Psoas muscle (tissue), 8 donors: Measurements from ENCODE around the gene GRIN3B. TPM values are rescaled to one million over a fixed set of nuclear protein-coding genes. Genes with fewer than 3 reads are reported as not detected.

Source experiments
- ATAC-seq, 4 donors: fragments of 200-7000 bp; cut with Tn5 transposase; one replicate each; pipeline ENCODE4 v1.9.1; 2020; ENCODE audit warnings: moderate library complexity in 3 of 4, mild to moderate bottlenecking in 2 of 4
- DNase-seq, 2 donors: peaks; one replicate each; pipeline ENCODE4 v3.0.0-alpha.2; 2020
- H3K27ac ChIP-seq: fragments of 200-600 bp; one replicate; pipeline ENCODE4 v1.8.0; 2022
- H3K27me3 ChIP-seq, 3 donors: fragments of 200-600 bp in 1 of 3; one replicate each; pipeline versions ENCODE4 v1.6.1 to v1.8.0; 2013 to 2022; ENCODE audit warnings: low read length in 2 of 3, mild to moderate bottlenecking in 2 of 3, moderate library complexity in 1 of 3; ENCODE audit not compliant: insufficient read depth in 3 of 3
- H3K36me3 ChIP-seq, 2 donors: fragments of 200-600 bp in 1 of 2; one replicate each; pipeline versions ENCODE4 v1.6.1 to v1.8.0; 2013 to 2022; ENCODE audit warnings: low read depth in 1 of 2, mild to moderate bottlenecking in 1 of 2, moderate library complexity in 1 of 2; ENCODE audit not compliant: insufficient read depth in 1 of 2
- H3K4me1 ChIP-seq: fragments of 200-600 bp; one replicate; pipeline ENCODE4 v1.8.0; 2022
- H3K4me3 ChIP-seq: fragments of 200-600 bp; one replicate; pipeline ENCODE4 v1.8.0; 2022; ENCODE audit warnings: mild to moderate bottlenecking
- H3K9me3 ChIP-seq: fragments of 200-600 bp; one replicate; pipeline ENCODE4 v1.8.0; 2022
- WGBS, 3 donors: extraction: QIAGEN DNeasy Blood & Tissue Kit; methylation state at CpG; one replicate each; pipeline versions ENCODE4 v1.1.6 to v1.1.7; 2013; 5-methylcytosine and 5-hydroxymethylcytosine counted together
- intact Hi-C, 2 donors: fragments of 100-400 bp; cut with DNase I; formaldehyde crosslinking; loops; one replicate each; pipeline versions ENCODE4 v1.11.0 to v1.14.2; 2022
- polyA plus RNA-seq, 3 donors: library from polyadenylated mRNA; stranded (reverse); fragments of 200-250 nt; gene quantifications; one replicate each; pipeline ENCODE4 v1.2.3, GENCODE V29; 2013
- total RNA-seq, 4 donors: library from RNA; stranded (reverse); fragmentation: NEBNext Ultra II Directional in 2 of 4; extraction: Animal tissue kit (Norgen Biotek cat#: 25700) in 2 of 4; gene quantifications; one replicate each; pipeline versions ENCODE4 v1.2.1 to v1.2.4, GENCODE V29; 2021 to 2023
- TF ChIP-seq, protein P1 (sequence below): fragments of 200-600 bp; IDR thresholded peaks from one replicate; pipeline ENCODE4 v1.8.0; 2022; ENCODE audit warnings: antibody characterized with exemption
- donor health status: healthy with polysubstance abuse.
- donor health status: DM: no; HTN: no; CAD: no; lungs with moderate emphysema.
- donor health status: Bipolar disorder and iron deficiency.
- donor health status: healthy.
- donor health status: DM: yes; HTN: yes; CAD: no.
- donor health status: DM: no; HTN: no; CAD: no.
- donor health status: DM: no; HTN: no; CAD: no.
- donor health status: DM: yes; HTN: yes; CAD: no.

Gene GRIN3B
- total and polyA plus RNA-seq, 7 donors = 0.01 to 0.16 TPM; not detected in 5

DNA sequence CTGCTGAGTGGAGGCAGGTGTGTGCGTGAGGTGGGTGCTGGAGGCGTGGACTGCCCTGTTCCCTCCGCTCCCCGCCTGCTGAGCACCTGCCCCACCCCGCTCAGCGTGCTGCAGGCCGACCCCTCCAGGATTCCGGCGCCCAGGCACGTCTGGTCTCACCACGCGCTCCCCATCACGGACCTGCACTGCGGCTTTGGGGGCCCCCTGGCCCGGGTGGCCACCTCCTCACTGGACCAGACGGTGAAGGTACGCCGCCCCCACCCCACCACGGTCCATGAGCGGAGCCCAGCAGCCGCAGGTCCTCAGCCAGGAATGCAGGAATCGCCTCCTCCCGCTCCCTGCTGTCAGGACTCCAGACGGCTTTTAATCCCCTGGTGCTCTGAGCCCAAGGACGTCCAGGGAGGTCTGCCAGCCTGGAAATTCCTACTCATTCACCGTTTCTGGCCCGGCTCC, 10.1 kb upstream of the GRIN3B start:
- ATAC-seq (no peak), DNase-seq (no peak)
- Histone ChIP-seq H3K4me1 (no peaks in the 10 kb centered on the region), H3K27me3 (no peaks in the 10 kb centered on the region), H3K4me3 (no peak overlapping the region), H3K27ac (no peak overlapping the region), H3K9me3 (no peaks in the 10 kb centered on the region), H3K36me3 (peaks cover 3 to 61% of the 10 kb centered on the region in 2 donors)
- intact Hi-C loops = no loop called here
- TF ChIP-seq, protein P1, sequence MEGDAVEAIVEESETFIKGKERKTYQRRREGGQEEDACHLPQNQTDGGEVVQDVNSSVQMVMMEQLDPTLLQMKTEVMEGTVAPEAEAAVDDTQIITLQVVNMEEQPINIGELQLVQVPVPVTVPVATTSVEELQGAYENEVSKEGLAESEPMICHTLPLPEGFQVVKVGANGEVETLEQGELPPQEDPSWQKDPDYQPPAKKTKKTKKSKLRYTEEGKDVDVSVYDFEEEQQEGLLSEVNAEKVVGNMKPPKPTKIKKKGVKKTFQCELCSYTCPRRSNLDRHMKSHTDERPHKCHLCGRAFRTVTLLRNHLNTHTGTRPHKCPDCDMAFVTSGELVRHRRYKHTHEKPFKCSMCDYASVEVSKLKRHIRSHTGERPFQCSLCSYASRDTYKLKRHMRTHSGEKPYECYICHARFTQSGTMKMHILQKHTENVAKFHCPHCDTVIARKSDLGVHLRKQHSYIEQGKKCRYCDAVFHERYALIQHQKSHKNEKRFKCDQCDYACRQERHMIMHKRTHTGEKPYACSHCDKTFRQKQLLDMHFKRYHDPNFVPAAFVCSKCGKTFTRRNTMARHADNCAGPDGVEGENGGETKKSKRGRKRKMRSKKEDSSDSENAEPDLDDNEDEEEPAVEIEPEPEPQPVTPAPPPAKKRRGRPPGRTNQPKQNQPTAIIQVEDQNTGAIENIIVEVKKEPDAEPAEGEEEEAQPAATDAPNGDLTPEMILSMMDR = no peak
- WGBS, 3 donors = 69 to 78% (median 74%) methylated on average over 26 to 27 of the region's 27 CpGs

DNA sequence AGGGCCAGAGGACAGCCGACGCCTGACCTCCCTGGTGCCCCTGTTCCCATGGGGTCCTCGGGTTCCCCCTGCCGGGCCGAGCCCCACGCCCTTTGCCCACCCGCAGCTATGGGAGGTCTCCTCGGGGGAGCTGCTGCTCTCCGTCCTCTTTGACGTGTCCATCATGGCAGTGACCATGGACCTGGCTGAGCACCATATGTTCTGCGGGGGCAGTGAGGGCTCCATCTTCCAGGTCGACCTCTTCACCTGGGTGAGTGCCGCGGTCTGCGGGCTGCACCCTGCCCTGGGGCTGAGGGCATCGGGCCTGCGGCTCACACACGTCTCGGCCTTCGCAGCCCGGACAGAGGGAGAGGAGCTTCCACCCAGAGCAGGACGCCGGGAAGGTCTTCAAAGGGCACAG, 9.5 kb upstream of the GRIN3B start:
- DNase-seq (peak in 1 of 2 donors; percentile 57), ATAC-seq (no peak)
- TF ChIP-seq, protein P1 = no peak
- Histone ChIP-seq H3K36me3 (peaks cover 3 to 60% of the 10 kb centered on the region in 2 donors), H3K4me1 (no peaks in the 10 kb centered on the region), H3K4me3 (no peak overlapping the region), H3K9me3 (no peaks in the 10 kb centered on the region), H3K27me3 (peaks cover 0 to 4% (median 0%) of the 10 kb centered on the region in 3 donors), H3K27ac (no peak overlapping the region)
- intact Hi-C loops = no loop called here
- WGBS, 3 donors = 92 to 93% (median 92%) methylated on average over 23 of the region's 23 CpGs

DNA sequence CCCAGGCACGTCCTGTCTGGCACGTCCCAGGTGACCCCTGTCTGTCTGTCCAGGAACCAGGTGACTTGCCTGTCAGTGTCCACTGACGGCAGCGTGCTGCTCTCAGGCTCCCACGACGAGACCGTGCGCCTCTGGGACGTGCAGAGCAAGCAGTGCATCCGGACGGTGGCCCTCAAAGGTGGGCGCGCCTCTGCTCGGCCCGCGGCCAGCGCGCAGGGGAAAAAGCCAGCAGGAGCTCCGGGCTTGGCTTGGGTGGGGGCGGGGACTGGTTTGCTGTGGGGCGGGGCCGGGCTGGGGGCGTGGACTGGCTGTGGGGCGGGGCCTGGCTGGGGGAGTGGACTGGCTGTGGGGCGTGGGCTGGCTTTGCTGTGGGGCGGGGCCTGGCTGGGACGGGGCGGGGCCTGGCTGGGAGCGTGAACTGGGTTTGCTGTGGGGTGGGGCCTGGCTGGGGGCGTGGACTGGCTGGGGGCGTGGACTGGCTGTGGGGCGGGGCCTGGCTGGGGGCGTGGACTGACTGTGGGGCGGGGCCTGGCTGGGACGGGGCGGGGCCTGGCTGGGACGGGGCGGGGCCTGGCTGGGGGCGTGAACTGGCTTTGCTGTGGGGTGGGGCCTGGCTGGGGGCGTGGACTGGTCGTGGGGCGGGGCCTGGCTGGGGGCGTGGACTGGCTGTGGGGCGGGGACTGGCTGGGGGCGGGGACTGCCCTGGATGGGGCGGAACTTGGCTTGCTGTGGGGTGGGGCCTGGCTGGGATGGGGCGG, 8.9 kb upstream of the GRIN3B start:
- peaks cover 0 to 10% (median 0%) of the 10 kb centered on the region in 3 donors for H3K27me3 ChIP-seq
- peak; percentile 57 to 87 for DNase-seq
- peaks cover 3 to 54% of the 10 kb centered on the region in 2 donors for H3K36me3 ChIP-seq
- TF ChIP-seq, protein P1 = no peak
- intact Hi-C loops = no loop called here
- H3K27ac ChIP-seq = no peak overlapping the region
- H3K4me1 ChIP-seq = no peaks in the 10 kb centered on the region
- H3K9me3 ChIP-seq = no peaks in the 10 kb centered on the region
- peak; percentile 37 to 84 (median 72) for ATAC-seq
- 85 to 90% (median 90%) methylated on average over 22 to 43 of the region's 47 CpGs for WGBS, 3 donors
- no peak overlapping the region for H3K4me3 ChIP-seq

DNA sequence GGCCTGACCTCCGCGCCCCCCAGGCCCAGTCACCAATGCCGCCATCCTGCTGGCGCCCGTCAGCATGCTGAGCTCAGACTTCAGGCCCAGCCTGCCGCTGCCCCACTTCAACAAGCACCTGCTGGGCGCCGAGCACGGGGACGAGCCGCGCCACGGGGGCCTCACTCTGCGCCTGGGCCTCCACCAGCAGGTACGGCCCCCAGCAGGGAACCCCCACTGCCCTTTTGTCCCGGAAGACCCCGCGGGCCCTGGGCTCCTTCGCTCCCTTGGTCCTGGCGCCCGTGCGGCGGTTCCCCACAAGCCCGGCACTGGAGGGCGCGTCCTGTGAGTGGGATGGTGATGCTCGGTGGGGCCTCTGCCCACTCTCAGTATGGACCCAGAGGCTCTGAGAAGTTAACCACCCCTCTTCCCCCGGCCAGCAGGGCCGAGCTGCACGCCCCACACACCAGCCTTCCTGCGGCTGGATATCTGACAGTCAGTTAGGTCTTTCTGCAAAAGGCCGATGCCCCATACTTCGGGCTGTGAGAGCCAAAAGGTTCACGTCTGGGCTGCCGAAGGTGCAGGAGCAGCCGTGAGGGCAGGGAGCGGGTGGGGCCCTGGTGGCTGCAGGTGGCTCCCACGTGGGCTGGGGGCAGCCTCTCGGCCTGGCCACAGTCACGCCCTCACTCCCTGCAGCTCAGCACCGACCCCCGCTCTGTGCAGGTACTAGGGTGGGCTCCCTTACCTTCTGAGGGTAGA, 8.1 kb upstream of the GRIN3B start:
- ATAC-seq (no peak), DNase-seq (no peak)
- TF ChIP-seq, protein P1 = no peak
- Histone ChIP-seq H3K4me1 (no peaks in the 10 kb centered on the region), H3K27me3 (peaks cover 0 to 18% (median 0%) of the 10 kb centered on the region in 3 donors), H3K27ac (no peak overlapping the region), H3K36me3 (peaks cover 3 to 47% of the 10 kb centered on the region in 2 donors), H3K4me3 (no peak overlapping the region), H3K9me3 (no peaks in the 10 kb centered on the region)
- intact Hi-C loops = no loop called here
- WGBS, 3 donors = 92 to 95% (median 93%) methylated on average over 33 to 42 of the region's 42 CpGs
